ENCODE measurements around the gene IFITM10. TPM values are rescaled to one million over a fixed set of nuclear protein-coding genes. Genes with fewer than 3 reads are reported as not detected.

Gene IFITM10
- total RNA-seq, 1 experiment from 2014 or later: 0.59 TPM

DNA sequence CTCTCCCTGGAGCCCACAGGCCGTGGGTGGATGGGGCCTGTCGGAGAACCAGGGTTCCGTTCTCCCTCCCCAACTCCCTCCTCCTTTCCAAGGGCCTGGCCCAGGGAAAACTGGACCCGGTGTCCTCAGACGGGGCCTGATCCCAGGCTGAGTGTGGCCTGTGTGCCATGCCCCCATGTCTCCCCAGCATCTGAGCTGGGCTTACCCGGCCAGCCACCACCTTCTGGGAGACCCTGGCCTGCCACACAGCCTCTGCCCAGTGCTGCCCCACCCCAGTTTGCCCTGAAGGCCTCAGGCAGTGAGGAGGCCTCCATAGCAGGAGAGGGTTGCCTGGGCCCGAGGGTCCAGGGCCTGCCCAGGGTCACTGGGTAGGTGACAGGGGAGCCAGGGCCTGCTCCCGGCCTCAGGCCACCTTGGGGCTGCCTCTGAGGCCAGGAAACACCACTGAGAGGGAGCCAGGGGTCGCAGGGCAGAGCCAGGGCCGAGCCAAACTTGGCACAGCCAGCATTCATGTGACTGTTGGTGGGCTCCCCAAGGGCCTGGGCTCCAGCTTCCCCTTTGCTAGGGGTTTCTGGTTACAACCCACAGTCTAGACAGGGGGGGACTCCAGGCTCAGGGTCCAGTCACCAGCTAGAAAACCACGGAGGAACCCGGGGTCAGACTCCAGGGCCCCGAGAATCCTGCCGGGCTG is 590 bp upstream of the IFITM10 start:
- no peak overlapping the region for H2BK12ac ChIP-seq (ENCODE audit: insufficient read length, low read depth, low read length)
- H4K5ac ChIP-seq (ENCODE audit: insufficient read length, low read depth, low read length): no peak overlapping the region
- H3K23ac ChIP-seq (ENCODE audit: insufficient read length, low read depth, low read length): no peak overlapping the region
- H3K23me2 ChIP-seq (ENCODE audit: insufficient read length, low read depth, low read length, poor library complexity, severe bottlenecking): peaks cover 5% of the 10 kb centered on the region
- no peak overlapping the region for H3T11ph ChIP-seq (ENCODE audit: low read length)
- Mint-ChIP-seq H3K9me3 (peaks cover 3% of the 10 kb centered on the region in 2 experiments; a peak in 4 of 5 replicates), H3K4me1 (peaks cover 12 to 15% of the 10 kb centered on the region in 2 experiments), H3K27me3 (ENCODE audit: low read depth) (peaks cover 44% of the 10 kb centered on the region), H3K27ac (no peak overlapping the region), H3K4me3 (no peak overlapping the region), H3K36me3 (ENCODE audit: insufficient read depth in 1 of 3, low read depth in 3 of 3) (peaks cover 3 to 16% (median 14%) of the 10 kb centered on the region in 3 experiments)
- H2AK5ac ChIP-seq (ENCODE audit: insufficient read length, low read length): no peak overlapping the region
- peaks cover 16% of the 10 kb centered on the region; the same call in 1 of the 2 replicates for H3K27me3 ChIP-seq (ENCODE audit: insufficient read depth, low read length)
- H3K14ac ChIP-seq (ENCODE audit: insufficient read depth, low read length): no peak overlapping the region
- no peak overlapping the region for H3K4ac ChIP-seq (ENCODE audit: low read depth, low read length)
- TF ChIP-seq, protein P1, sequence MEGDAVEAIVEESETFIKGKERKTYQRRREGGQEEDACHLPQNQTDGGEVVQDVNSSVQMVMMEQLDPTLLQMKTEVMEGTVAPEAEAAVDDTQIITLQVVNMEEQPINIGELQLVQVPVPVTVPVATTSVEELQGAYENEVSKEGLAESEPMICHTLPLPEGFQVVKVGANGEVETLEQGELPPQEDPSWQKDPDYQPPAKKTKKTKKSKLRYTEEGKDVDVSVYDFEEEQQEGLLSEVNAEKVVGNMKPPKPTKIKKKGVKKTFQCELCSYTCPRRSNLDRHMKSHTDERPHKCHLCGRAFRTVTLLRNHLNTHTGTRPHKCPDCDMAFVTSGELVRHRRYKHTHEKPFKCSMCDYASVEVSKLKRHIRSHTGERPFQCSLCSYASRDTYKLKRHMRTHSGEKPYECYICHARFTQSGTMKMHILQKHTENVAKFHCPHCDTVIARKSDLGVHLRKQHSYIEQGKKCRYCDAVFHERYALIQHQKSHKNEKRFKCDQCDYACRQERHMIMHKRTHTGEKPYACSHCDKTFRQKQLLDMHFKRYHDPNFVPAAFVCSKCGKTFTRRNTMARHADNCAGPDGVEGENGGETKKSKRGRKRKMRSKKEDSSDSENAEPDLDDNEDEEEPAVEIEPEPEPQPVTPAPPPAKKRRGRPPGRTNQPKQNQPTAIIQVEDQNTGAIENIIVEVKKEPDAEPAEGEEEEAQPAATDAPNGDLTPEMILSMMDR (conservative IDR thresholded peaks at IDR 0.05): no peak
- H3K4me2 ChIP-seq (ENCODE audit: insufficient read depth, insufficient read length, low read length): no peak overlapping the region
- peaks cover 4% of the 10 kb centered on the region for H4K20me1 ChIP-seq (ENCODE audit: control insufficient read depth, insufficient read depth, insufficient read length)
- no peaks in the 10 kb centered on the region; the same call in 1 of the 2 replicates for H3K4me1 ChIP-seq (ENCODE audit: insufficient read depth, low read length)
- WGBS (ENCODE audit: extremely low coverage, insufficient read length, low lambda C conversion rate): no CpG with 5 or more reads among the region's 14 CpGs
- H2BK20ac ChIP-seq (ENCODE audit: low read depth, low read length, poor library complexity, severe bottlenecking): no peak overlapping the region
- no peak for DNase-seq
- H3K9ac ChIP-seq (ENCODE audit: extremely low read depth, insufficient read length, low read length): no peak overlapping the region
- no peak overlapping the region for H3K18ac ChIP-seq (ENCODE audit: insufficient read length, low read depth, low read length)
- H4K8ac ChIP-seq (replicated peaks; ENCODE audit: insufficient read length, low read depth, low read length): no peak overlapping the region
- H2AFZ ChIP-seq (ENCODE audit: low read length): no peak overlapping the region
- no peak overlapping the region for H2BK15ac ChIP-seq (ENCODE audit: low read depth, low read length)
- H3K56ac ChIP-seq (ENCODE audit: insufficient read length, low read depth, low read length): no peak overlapping the region
- H2BK120ac ChIP-seq (ENCODE audit: low read depth, low read length, poor library complexity, severe bottlenecking): no peak overlapping the region
- H4K91ac ChIP-seq (ENCODE audit: insufficient read length, low read depth, low read length): no peak overlapping the region
- H3K79me2 ChIP-seq (ENCODE audit: insufficient read depth, low read length): no peaks in the 10 kb centered on the region
- H3K9me3 ChIP-seq (ENCODE audit: control insufficient read depth, low read depth, low read length): no peaks in the 10 kb centered on the region
- no peak overlapping the region for H3K27ac ChIP-seq (ENCODE audit: insufficient read length, low read depth, low read length)
- H2BK5ac ChIP-seq (ENCODE audit: insufficient read length, low read length): no peak overlapping the region
- H3K79me1 ChIP-seq (ENCODE audit: insufficient read depth, low read depth, low read length, poor library complexity, severe bottlenecking): no peaks in the 10 kb centered on the region

Data from H9 (cell line).